Heart left ventricle (tissue), 13 donors: ENCODE data around the gene DYNLT4.

Experiments used
- POLR2A ChIP-seq, 2 donors: fragments of 450-650 bp; IDR thresholded peaks; one replicate each; pipeline ENCODE4 v1.6.1; 2017; ENCODE audit warnings: antibody characterized with exemption in 2 of 2, mild to moderate bottlenecking in 2 of 2, moderate library complexity in 2 of 2
- TF ChIP-seq, protein P1 (sequence below), 12 donors: fragments of 200-600 bp; sonication (generic) in 4 of 12; IDR thresholded peaks; one replicate each; pipeline versions ENCODE4 v1.5.0 to v1.8.0; 2018 to 2022; ENCODE audit warnings: antibody characterized with exemption in 12 of 12, mild to moderate bottlenecking in 5 of 12
- donor health status: ischemic (EF 13 %, LVEDD 7.1; RV severe dilation, severe dysfunction).
- donor health status: DM: no; HTN: yes; CAD: no.
- donor health status: DM: no; HTN: no; CAD: no.
- donor health status: ischemic (EF 25% LVEDD 6.9; RV normal size, moderate dysfunction).
- donor health status: ischemic (EF 25% LVEDD 5.7; RV mildly dilated, moderate dysfunction).
- donor health status: ischemic (EF 35%, LVEDD 5.7; RV mildly dilated, moderate dysfunction).
- donor health status: nonischemic (EF 11% LVEDD 7.7; RV severe dilation, severe dysfunction).
- donor health status: DM: yes; HTN: yes; CAD: no.
- donor health status: PGD.
- donor health status: ischemic (EF 29% LVEDD 5.4; RV normal size, mild dysfunction).
- donor health status: nonischemic (EF 23%, LVEDD 6.1; RV moderate dilation, normal function).

DNA sequence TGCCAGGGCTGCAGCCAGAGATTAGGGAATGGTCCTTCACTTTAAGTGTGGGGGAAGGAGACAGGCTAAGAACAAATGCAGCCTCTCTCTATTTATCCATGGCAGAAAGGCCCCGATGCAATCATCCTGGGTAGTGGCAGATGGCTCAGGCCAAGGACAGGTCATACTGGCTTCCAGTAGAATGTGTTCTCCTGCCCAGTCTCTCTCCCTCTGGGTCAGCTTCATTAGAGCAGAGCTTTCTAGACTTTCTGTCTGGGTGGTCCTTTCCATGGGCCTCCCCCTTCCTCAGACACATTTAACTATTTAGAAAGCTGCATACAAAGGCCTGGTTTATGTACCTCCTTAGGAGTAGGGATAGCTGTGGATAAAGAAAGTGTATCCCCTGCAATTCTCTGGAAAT lies 40.7 kb upstream of the DYNLT4 start:
- TF ChIP-seq, protein P1, sequence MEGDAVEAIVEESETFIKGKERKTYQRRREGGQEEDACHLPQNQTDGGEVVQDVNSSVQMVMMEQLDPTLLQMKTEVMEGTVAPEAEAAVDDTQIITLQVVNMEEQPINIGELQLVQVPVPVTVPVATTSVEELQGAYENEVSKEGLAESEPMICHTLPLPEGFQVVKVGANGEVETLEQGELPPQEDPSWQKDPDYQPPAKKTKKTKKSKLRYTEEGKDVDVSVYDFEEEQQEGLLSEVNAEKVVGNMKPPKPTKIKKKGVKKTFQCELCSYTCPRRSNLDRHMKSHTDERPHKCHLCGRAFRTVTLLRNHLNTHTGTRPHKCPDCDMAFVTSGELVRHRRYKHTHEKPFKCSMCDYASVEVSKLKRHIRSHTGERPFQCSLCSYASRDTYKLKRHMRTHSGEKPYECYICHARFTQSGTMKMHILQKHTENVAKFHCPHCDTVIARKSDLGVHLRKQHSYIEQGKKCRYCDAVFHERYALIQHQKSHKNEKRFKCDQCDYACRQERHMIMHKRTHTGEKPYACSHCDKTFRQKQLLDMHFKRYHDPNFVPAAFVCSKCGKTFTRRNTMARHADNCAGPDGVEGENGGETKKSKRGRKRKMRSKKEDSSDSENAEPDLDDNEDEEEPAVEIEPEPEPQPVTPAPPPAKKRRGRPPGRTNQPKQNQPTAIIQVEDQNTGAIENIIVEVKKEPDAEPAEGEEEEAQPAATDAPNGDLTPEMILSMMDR (IDR thresholded peaks at IDR 0.05): no peak
- no peak for TF ChIP-seq POLR2A (IDR thresholded peaks at IDR 0.05)
